ENCODE results near the gene PACS2. TPM values are rescaled to one million over a fixed set of nuclear protein-coding genes. Genes with fewer than 3 reads are reported as not detected.
A peak's percentile ranks its signal among the peaks of the same experiment; 100 is the strongest.

The PACS2 gene
- total RNA-seq, 1 experiment from 2014 or later: 72.5 TPM

- H3K27ac Mint-ChIP-seq: no peak overlapping the region
- Histone ChIP-seq H3K79me1 (ENCODE audit: insufficient read depth, low read depth, low read length, poor library complexity, severe bottlenecking) (no peaks in the 10 kb centered on the region), H2AFZ (ENCODE audit: low read length) (no peak overlapping the region), H4K20me1 (ENCODE audit: control insufficient read depth, insufficient read depth, insufficient read length) (no peaks in the 10 kb centered on the region), H3K23ac (ENCODE audit: insufficient read length, low read depth, low read length) (no peak overlapping the region), H2BK12ac (ENCODE audit: insufficient read length, low read depth, low read length) (no peak overlapping the region), H2BK5ac (ENCODE audit: insufficient read length, low read length) (no peak overlapping the region), H3K4me1 (ENCODE audit: insufficient read depth, low read length) (no peaks in the 10 kb centered on the region), H3K56ac (ENCODE audit: insufficient read length, low read depth, low read length) (no peak overlapping the region), H3K4me2 (ENCODE audit: insufficient read depth, insufficient read length, low read length) (no peak overlapping the region), H4K91ac (ENCODE audit: insufficient read length, low read depth, low read length) (no peak overlapping the region), H2BK120ac (ENCODE audit: low read depth, low read length, poor library complexity, severe bottlenecking) (no peak overlapping the region), H3K27me3 (ENCODE audit: insufficient read depth, low read length) (no peaks in the 10 kb centered on the region), H3K27ac (ENCODE audit: insufficient read length, low read depth, low read length) (no peak overlapping the region), H2AK5ac (ENCODE audit: insufficient read length, low read length) (no peak overlapping the region), H4K8ac (replicated peaks; ENCODE audit: insufficient read length, low read depth, low read length) (no peak overlapping the region), H3K14ac (ENCODE audit: insufficient read depth, low read length) (no peak overlapping the region), H3K9ac (ENCODE audit: extremely low read depth, insufficient read length, low read length) (no peak overlapping the region), H3K4ac (ENCODE audit: low read depth, low read length) (no peak overlapping the region), H3K9me3 (ENCODE audit: control insufficient read depth, low read depth, low read length) (peaks cover 5% of the 10 kb centered on the region), H3K23me2 (ENCODE audit: insufficient read length, low read depth, low read length, poor library complexity, severe bottlenecking) (no peaks in the 10 kb centered on the region), H2BK20ac (ENCODE audit: low read depth, low read length, poor library complexity, severe bottlenecking) (no peak overlapping the region), H3K79me2 (ENCODE audit: insufficient read depth, low read length) (no peaks in the 10 kb centered on the region), H3T11ph (ENCODE audit: low read length) (no peak overlapping the region), H3K18ac (ENCODE audit: insufficient read length, low read depth, low read length) (peak overlapping the region; percentile 93), H2BK15ac (ENCODE audit: low read depth, low read length) (no peak overlapping the region), H4K5ac (ENCODE audit: insufficient read length, low read depth, low read length) (no peak overlapping the region)
- H3K27me3 Mint-ChIP-seq (ENCODE audit: low read depth): peaks cover 45% of the 10 kb centered on the region
- no peak for DNase-seq
- peaks cover 37 to 42% (median 41%) of the 10 kb centered on the region in 3 experiments for H3K36me3 Mint-ChIP-seq (ENCODE audit: insufficient read depth in 1 of 3, low read depth in 3 of 3)
- no CpG with 5 or more reads among the region's 13 CpGs for WGBS (ENCODE audit: extremely low coverage, insufficient read length, low lambda C conversion rate)
- TF ChIP-seq, protein P1, sequence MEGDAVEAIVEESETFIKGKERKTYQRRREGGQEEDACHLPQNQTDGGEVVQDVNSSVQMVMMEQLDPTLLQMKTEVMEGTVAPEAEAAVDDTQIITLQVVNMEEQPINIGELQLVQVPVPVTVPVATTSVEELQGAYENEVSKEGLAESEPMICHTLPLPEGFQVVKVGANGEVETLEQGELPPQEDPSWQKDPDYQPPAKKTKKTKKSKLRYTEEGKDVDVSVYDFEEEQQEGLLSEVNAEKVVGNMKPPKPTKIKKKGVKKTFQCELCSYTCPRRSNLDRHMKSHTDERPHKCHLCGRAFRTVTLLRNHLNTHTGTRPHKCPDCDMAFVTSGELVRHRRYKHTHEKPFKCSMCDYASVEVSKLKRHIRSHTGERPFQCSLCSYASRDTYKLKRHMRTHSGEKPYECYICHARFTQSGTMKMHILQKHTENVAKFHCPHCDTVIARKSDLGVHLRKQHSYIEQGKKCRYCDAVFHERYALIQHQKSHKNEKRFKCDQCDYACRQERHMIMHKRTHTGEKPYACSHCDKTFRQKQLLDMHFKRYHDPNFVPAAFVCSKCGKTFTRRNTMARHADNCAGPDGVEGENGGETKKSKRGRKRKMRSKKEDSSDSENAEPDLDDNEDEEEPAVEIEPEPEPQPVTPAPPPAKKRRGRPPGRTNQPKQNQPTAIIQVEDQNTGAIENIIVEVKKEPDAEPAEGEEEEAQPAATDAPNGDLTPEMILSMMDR (conservative IDR thresholded peaks at IDR 0.05): no peak
- H3K9me3 Mint-ChIP-seq: peaks cover 33 to 43% of the 10 kb centered on the region in 2 experiments
- H3K4me1 Mint-ChIP-seq: 0 out of 4 replicates have a peak, but pooled peaks cover 0 to 3% of the 10 kb centered on the region in 2 experiments
- peak overlapping the region; percentile 49 to 74 for H3K4me3 Mint-ChIP-seq
These were observed 82.9 kb downstream of the PACS2 start for GRCh38 chr14:105397350-105397931.
